ENCODE data around the gene SRRM5. TPM values are rescaled to one million over a fixed set of nuclear protein-coding genes. Genes with fewer than 3 reads are reported as not detected.

SRRM5 gene
- polyA plus RNA-seq, 1 experiment = 0.07 TPM

DNA sequence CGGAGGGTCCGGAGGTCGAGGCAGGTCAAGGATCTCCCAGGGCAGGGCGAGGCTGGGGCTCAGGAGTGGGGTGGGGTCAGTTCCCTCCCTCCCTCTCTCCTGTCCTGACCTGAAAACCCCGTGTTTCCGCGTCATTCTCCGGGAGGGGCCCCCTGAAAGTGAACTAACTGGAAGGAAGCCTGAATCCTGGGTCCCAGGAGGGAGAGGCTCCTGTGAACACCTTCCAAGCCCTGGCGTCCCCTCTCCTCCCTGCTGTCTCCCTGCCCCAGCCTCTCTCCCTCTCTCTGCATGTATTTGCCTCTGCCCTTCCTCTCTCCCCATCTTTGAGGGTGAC is 28.5 kb downstream of the SRRM5 start:
- POLR2A ChIA-PET = no interaction called here
- Histone ChIP-seq H3K27ac (ENCODE audit: low read depth, low read length) (no peak overlapping the region), H3K9me3 (ENCODE audit: control insufficient read depth, insufficient read depth, low read length) (no peaks in the 10 kb centered on the region), H3K27me3 (ENCODE audit: control insufficient read depth, insufficient read depth, low read length) (peaks cover 24% of the 10 kb centered on the region), H3K4me3 (ENCODE audit: low read depth, low read length) (peak overlapping the region; percentile 64)
- CTCF ChIA-PET = no interaction called here
- no peak for DNase-seq (ENCODE audit: low read depth, low spot score)
- TF ChIP-seq, protein P1, sequence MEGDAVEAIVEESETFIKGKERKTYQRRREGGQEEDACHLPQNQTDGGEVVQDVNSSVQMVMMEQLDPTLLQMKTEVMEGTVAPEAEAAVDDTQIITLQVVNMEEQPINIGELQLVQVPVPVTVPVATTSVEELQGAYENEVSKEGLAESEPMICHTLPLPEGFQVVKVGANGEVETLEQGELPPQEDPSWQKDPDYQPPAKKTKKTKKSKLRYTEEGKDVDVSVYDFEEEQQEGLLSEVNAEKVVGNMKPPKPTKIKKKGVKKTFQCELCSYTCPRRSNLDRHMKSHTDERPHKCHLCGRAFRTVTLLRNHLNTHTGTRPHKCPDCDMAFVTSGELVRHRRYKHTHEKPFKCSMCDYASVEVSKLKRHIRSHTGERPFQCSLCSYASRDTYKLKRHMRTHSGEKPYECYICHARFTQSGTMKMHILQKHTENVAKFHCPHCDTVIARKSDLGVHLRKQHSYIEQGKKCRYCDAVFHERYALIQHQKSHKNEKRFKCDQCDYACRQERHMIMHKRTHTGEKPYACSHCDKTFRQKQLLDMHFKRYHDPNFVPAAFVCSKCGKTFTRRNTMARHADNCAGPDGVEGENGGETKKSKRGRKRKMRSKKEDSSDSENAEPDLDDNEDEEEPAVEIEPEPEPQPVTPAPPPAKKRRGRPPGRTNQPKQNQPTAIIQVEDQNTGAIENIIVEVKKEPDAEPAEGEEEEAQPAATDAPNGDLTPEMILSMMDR (IDR thresholded peaks at IDR 0.05; ENCODE audit: low read depth, low read length) = no peak

DNA sequence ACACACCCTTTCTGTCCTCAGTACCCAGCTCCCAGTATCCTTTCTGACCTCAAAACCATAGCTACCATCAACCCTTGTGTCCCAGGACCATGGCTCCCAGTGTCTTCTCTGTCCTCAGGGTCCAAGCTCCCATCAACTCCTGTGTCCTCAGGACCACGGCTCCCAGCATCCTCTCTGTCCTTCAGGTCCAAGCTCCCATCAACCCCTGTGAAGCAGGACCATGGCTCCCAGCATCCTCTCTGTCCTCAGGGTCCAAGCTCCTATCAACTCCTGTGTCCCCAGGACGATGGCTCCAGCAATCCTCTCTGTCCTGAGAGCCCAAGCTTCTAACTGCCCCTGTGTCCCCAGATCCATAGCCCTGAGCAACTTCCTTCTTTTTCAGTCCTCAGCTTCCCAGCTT is 29.4 kb downstream of the SRRM5 start:
- DNase-seq (ENCODE audit: low read depth, low spot score) = no peak
- TF ChIP-seq, protein P1 (IDR thresholded peaks at IDR 0.05; ENCODE audit: low read depth, low read length) = no peak
- CTCF ChIA-PET = no interaction called here

DNA sequence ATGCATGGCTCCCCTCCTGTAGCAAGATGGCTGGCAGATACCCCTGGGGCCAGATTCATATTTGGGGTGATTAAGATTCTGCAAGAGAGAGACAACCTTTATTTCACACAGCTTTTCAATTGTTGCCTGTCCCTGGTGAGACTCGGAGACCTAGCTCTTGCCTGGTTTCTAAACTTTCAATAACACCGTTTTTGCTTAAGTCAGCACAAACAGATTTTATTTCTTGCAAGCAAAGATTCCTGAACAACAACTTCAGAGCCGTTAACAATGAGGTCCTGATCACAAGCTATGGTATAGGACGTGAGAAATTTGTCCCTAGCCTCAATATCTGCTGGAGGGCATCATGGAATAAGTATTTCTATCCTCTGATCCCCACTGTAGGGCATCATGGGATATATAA is 30.6 kb downstream of the SRRM5 start:
- ChIA-PET CTCF (no interaction called here), POLR2A (interaction anchor here (0.7 kb wide), 1 partner anchor 123 kb away, joined by 4 read pairs; no protein-coding TSS in a partner anchor)
- H3K4me3 ChIP-seq (ENCODE audit: low read depth, low read length) = no peak overlapping the region
- no peak for DNase-seq (ENCODE audit: low read depth, low spot score)
- H3K27me3 ChIP-seq (ENCODE audit: control insufficient read depth, insufficient read depth, low read length) = peaks cover 20% of the 10 kb centered on the region
- TF ChIP-seq, protein P1 (IDR thresholded peaks at IDR 0.05; ENCODE audit: low read depth, low read length) = no peak
- no peaks in the 10 kb centered on the region for H3K9me3 ChIP-seq (ENCODE audit: control insufficient read depth, insufficient read depth, low read length)
- H3K27ac ChIP-seq (ENCODE audit: low read depth, low read length) = no peak overlapping the region

More for the DNA sequence above, 29.4 kb downstream of the SRRM5 start:
- POLR2A ChIA-PET = no interaction called here
- H3K27me3 ChIP-seq (ENCODE audit: control insufficient read depth, insufficient read depth, low read length) = peaks cover 24% of the 10 kb centered on the region
- H3K4me3 ChIP-seq (ENCODE audit: low read depth, low read length) = no peak overlapping the region
- H3K27ac ChIP-seq (ENCODE audit: low read depth, low read length) = no peak overlapping the region
- H3K9me3 ChIP-seq (ENCODE audit: control insufficient read depth, insufficient read depth, low read length) = no peaks in the 10 kb centered on the region

DNA sequence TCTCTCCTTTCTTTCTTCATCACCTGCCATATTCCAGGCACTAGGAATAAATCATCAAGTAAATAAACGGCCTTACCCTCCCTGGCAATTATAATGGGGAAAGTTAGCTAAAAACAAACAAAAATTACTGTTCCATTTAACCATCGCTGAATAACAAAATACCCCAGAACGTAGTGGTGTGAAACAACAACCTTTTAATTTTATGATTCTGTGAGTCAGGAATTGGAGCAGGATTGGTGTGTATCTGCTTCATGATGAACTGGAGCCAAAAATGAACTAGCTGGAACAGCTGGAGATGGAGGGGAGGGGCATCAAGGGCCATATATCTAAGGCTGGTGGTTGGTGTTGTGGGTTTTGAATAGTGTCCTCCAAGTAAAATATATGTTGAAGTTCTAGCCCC is 31.4 kb downstream of the SRRM5 start:
- no peaks in the 10 kb centered on the region for H3K9me3 ChIP-seq (ENCODE audit: control insufficient read depth, insufficient read depth, low read length)
- H3K27ac ChIP-seq (ENCODE audit: low read depth, low read length) = no peak overlapping the region
- no peak for DNase-seq (ENCODE audit: low read depth, low spot score)
- POLR2A ChIA-PET = no interaction called here
- TF ChIP-seq, protein P1 (IDR thresholded peaks at IDR 0.05; ENCODE audit: low read depth, low read length) = no peak
- CTCF ChIA-PET = no interaction called here
- no peak overlapping the region for H3K4me3 ChIP-seq (ENCODE audit: low read depth, low read length)
- peaks cover 18% of the 10 kb centered on the region for H3K27me3 ChIP-seq (ENCODE audit: control insufficient read depth, insufficient read depth, low read length)

DNA sequence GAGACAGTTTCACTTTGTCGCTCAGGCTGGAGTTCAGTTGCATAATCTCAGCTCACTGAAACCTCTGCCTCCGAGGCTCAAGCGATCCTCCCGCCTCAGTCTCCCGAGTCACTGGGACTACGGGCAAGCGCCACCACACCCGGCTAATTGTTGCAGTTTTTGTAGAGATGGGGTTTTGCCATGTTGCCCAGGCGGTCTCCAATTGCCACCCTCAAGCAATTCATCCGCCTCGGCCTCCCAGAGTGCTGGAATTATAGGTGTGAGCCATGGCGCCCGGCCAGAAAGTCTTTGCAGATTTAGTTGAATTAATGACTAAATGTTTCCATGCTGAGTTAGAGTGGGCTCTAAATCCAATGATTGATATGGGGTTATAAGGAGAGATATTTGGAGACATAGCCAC is 32.3 kb downstream of the SRRM5 start:
- ChIA-PET CTCF (no interaction called here), POLR2A (no interaction called here)
- TF ChIP-seq, protein P1 (IDR thresholded peaks at IDR 0.05; ENCODE audit: low read depth, low read length) = no peak
- Histone ChIP-seq H3K4me3 (ENCODE audit: low read depth, low read length) (no peak overlapping the region), H3K27ac (ENCODE audit: low read depth, low read length) (no peak overlapping the region), H3K27me3 (ENCODE audit: control insufficient read depth, insufficient read depth, low read length) (peaks cover 10% of the 10 kb centered on the region), H3K9me3 (ENCODE audit: control insufficient read depth, insufficient read depth, low read length) (no peaks in the 10 kb centered on the region)
- DNase-seq (ENCODE audit: low read depth, low spot score) = no peak

All from AG04450 (cell line).